GM18873 (cell line): Measurements from ENCODE around the gene EHBP1L1.

Source experiments
- ATAC-seq: cut with Tn5 transposase; IDR thresholded peaks from one replicate; pipeline ENCODE4 v1.9.1; 2021; ENCODE audit warnings: mild to moderate bottlenecking, moderate library complexity, moderate number of reproducible peaks; ENCODE audit not compliant: unreplicated experiment, low FRiP score

Gene EHBP1L1

DNA sequence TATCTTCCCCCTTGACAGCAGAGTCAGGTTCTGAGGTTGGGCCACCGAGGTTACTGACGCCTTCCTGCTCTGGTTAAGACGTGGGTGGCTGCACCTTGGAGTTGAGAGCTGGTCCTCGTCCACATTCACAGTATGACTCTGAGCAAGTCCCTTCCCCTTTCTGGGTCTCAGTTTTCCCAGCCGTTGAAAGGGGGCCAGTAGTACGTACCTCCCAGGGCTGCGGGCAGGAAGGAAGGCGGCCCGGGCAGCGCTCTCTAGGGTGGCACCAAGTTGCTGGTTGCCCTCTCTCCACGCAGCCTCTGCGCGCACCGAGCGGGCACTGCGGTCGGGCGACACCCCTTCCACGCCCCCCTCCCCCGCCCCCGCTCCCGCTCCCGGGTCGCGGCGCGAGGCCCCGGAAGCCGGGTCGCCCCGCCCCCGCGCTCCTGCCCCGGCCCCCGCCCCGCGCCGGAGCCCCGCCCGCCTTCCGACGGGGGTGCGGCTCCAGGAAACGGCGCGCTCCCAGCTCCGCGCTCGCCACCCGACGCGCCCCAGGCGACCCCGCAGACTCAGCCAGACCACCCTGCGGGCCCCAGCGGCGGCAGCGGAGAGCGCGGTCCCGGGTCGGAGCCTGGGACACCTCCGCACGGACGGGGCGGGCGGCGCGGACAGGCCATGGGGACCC lies at the start of gene EHBP1L1:
EHBP1L1 (plus strand) TSS at position 486 of the 664 bp plus-strand sequence. CDS start 250 bp downstream, outside the sequence.
- ATAC-seq = no peak

DNA sequence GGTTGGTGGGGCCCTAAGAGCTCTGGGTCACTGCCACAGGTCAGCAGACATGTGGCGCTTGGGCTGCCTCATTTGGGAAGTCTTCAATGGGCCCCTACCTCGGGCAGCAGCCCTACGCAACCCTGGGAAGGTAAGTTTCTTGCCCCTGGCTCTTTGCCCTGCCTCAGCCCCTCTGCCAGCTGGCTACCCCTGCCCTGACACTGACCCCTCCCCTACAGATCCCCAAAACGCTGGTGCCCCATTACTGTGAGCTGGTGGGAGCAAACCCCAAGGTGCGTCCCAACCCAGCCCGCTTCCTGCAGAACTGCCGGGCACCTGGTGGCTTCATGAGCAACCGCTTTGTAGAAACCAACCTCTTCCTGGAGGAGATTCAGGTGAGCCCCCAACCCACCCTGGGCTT lies 49.1 kb upstream of the EHBP1L1 start:
- no peak for ATAC-seq

DNA sequence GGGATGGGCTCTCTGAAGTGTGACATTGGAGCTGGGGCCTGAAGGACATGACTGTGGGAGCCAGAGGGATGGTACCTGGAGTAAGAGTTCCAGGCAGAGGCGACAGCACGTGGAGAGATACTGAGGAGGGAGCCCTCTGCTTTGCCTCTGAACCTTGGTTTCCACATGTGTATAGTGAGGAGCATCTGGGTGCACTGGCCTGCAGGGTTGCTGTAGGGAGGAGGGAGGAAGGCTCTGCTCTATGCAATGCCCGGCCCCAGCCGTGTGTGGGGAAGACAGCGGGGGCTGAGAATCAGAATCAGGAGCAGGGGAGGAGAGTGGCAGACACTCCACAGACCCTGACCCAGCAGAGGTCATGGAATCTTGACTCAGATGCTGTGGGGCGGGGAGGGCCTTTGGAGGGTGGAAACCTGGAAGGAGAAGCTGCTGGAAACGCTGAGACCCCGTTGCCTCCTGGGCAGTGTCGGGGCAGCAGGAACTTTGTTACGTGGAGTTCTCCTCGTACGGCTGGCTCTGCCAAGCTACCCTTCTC lies 47.0 kb upstream of the EHBP1L1 start:
- ATAC-seq = no peak

DNA sequence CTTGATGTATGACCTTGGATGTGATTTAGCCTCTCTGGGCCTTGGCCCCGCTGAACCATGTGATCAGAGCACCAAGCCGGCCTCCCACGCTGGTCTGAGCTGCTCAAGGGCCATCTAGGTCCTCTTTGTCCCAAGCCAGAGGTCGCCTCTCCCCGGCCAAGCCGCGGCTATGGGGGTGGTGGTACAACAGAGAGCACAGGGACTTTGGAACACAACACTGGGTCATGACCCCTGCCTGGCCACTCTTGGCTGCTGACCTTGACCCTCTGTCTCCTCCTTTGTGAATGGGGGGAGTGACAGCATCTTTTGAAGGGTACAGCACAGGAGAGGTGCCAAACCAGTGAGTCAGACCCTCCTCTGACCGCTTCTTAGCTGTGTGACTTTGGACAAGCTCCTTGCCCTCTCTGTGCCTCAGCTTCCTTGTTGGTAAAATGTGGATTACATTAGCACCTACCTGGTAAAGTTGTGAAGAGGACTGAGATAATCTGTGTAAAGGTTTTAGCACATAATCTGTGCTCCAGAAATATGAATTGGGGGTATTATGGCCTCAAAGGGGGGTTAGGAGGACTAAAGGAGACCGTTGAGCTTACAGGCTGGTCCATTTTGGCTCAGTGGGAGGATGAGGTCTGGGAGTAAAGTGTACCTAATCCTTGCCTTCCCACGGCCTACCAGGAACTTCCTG lies 46.2 kb upstream of the EHBP1L1 start:
- no peak for ATAC-seq

DNA sequence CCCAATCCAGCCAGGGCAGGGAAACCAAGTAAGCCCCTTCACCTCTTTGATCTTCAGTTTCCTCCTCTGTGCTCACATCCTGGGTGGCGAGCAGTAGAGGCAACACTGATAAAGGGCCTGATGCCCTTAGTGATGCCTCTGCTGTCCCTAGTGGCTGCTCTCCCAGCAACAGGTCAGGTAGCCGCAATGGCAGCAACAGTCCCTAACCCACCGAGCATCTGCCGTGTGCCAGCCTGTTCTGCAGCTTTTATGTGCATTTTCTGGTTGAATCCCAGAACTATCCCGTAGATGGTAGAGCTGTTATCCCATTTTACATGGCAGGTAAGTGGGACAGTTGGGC lies 45.7 kb upstream of the EHBP1L1 start:
- ATAC-seq = no peak

DNA sequence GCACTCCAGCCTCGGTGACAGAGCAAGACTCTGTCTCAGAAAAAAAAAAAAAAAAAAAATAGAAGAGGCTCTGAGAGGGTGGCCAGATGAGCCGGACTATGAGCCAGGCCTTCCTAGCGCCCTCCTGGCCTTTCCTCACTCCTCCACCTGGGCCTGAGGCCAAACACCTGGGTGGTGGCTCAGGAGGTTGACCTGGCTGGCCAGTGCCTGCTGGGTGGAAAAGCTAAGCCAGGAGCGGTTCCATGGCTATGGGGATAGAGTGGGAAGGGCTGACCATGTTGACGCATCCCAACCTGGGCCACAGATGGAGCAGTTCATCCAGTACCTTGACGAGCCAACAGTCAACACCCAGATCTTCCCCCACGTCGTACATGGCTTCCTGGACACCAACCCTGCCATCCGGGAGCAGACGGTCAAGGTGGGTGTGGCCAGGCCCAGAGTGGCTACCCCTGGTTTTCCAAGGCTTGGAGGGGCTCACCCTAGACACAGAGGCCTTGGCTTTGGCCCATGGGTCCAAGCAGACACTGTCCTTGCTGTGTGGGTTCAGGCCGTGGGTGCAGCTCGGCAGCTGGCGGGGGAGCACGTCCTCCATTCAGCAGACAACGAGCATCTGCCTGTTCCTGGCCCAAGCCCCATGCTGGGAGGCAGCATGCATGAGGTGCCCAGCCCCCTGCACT lies 43.3 kb upstream of the EHBP1L1 start:
- no peak for ATAC-seq

DNA sequence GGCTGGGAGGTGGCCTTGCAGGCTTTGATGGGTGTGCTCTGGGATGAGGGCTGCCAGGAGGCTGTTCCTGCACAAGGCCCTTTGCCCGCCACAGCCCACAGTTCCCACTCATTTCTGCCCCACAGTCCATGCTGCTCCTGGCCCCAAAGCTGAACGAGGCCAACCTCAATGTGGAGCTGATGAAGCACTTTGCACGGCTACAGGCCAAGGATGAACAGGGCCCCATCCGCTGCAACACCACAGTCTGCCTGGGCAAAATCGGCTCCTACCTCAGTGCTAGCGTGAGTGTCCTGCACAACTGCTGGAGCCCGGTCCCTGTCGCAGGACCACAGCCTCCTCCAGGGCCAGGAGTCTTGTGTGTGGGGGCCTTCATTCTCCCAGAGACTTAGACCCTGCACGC lies 40.8 kb upstream of the EHBP1L1 start:
- no peak for ATAC-seq

DNA sequence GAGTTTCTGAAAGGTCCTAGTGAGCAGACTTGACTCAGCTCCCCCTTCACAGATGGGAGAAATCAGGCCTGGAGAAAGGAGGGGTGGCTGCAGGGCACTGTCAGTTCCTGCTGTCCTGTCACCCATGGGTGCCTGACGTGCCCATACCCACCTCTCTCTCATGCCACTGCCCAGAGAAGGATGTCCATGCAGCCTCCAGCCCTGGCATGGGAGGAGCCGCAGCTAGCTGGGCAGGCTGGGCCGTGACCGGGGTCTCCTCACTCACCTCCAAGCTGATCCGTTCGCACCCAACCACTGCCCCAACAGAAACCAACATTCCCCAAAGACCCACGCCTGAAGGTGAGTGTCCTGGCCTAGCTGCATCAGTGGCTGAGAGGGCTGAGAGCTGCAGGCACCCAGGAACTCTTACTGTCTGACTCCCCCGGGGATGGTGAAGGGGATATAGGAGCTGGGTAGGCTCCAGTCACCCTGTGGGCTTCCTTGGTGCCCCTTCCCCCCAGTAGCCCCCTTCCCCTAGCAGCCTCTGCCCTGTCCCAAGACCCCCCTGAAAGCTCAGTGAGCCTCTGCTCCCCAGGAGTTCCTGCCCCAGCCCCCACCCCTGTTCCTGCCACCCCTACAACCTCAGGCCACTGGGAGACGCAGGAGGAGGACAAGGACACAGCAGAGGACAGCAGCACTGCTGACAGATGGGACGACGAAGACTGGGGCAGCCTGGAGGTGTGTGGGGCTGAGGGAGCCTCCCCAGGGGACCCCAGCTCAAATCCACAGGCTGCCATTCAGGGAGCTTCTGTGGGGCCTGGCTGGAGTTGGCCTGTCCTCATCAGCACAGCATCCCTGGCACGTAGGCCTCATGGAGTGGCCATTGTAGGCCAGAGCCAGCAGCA lies 39.2 kb upstream of the EHBP1L1 start:
- ATAC-seq = no peak

DNA sequence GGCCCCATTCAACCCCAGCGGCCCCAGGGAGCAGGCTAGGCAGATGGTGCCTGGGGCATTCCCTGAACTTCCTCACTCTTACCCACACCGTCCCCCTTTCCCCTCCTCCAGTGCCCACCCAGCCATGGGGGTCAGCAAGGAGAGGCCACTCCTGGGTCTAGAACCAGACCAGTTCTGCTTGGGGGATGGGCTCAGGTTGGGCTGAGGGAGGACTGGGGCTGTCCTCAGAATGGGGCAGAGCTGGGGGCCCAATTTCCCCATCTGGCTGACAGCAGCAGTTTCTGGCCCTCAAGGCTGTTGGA lies 38.6 kb upstream of the EHBP1L1 start:
- ATAC-seq = no peak

DNA sequence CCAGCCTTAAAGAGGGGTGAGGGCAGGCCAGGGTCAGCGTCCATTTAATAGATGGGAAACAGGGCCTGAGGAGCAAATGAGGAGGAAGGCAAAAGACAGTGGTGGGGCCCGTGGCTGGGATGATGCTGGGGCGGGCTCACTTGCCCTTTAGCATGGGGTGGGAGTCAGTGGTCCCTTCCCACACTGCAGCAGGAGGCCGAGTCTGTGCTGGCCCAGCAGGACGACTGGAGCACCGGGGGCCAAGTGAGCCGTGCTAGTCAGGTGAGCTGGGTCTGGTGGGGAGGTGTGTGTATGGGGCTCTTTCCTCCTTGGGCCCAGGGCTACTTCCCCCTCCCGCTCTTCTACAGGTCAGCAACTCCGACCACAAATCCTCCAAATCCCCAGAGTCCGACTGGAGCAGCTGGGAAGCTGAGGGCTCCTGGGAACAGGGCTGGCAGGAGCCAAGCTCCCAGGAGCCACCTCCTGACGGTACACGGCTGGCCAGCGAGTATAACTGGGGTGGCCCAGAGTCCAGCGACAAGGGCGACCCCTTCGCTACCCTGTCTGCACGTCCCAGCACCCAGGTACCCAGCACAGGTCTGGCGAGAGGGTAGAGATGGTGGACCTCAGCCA lies 38.1 kb upstream of the EHBP1L1 start:
- no peak for ATAC-seq

DNA sequence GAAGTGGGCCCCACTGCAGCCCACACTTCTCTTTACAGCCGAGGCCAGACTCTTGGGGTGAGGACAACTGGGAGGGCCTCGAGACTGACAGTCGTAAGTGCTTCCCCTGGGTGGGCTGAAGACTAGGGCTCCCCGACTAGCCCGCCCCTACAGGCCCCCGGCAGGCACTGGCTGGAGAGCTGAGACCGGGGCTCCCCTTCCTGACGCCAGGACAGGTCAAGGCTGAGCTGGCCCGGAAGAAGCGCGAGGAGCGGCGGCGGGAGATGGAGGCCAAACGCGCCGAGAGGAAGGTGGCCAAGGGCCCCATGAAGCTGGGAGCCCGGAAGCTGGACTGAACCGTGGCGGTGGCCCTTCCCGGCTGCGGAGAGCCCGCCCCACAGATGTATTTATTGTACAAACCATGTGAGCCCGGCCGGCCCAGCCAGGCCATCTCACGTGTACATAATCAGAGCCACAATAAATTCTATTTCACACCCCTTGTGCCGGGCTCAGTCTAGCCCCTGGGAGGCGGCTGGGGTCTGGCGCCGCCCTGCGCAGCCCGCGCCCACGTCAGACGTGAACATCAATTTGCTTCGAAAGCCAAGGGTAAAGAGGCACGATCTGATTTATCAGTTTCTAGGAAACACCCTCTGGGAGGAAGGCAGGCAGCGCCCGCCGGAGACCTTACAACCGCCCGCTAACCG lies 37.5 kb upstream of the EHBP1L1 start:
- ATAC-seq = no peak

DNA sequence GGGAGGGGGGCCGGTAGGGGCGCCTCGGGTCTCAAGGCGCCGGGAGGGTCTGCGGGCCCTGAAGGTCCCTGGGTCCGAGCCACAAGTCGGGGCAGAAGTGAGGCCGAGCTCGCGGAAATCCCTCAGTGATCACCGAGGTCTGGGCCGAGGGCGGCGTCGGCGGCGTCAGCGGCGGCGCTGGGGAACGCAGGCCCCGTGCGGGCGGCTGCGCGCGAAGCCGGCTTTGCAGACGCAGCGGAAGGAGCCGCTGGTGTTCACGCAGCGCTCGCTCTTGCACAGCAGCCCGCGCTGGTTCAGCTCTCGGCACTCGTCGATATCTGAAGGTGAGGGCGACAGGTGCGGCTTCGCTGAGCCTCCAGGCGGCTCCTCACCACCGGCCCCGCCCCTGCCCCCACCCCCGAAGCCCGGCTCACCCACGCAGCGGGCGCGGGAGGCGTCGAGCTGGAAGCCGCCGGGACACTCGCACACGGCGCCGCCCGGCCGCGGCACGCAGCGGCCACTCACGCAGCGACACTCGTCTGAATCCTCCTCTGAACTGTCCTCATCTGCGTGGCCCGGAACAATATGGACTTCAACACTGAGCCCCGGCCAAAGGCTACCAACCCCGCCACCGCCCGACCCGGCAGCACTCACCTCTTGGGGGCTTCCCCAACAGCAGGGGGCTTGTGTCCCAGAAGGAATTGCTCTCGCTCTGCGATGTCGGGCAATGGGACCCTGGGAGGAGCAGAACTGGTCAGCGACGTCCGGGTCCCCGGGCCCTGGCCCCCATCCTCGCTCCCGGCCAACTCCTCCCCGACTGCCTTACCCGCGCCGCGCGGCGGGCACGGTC lies 36.7 kb upstream of the EHBP1L1 start:
- ATAC-seq = no peak

DNA sequence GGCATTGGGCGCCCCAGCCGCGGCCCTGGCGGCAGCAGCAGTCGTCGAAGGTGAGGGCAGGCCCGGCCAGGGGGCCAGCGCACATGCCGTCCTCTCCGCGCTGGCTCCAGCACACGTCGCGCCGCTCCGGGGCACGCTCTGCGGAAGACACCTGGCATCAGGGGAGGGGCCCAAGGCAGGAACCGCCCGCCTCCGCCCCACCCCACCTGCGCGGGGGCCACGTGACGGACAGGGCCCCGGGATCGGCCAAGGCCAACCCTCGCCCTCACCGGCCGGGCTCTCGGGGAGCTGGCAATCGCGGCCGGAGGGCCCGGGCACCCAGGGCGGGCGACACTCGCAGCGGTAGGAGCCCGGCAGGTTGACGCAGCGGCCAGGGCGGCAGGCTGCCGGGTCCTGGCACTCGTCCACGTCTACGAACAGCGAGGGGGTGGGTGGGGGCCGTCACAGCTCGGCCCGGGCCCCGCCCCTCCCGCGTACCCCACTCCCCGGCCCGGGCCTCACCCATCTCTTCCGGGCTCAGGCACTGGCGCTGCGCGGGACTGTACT lies 36.0 kb upstream of the EHBP1L1 start:
- ATAC-seq = no peak

DNA sequence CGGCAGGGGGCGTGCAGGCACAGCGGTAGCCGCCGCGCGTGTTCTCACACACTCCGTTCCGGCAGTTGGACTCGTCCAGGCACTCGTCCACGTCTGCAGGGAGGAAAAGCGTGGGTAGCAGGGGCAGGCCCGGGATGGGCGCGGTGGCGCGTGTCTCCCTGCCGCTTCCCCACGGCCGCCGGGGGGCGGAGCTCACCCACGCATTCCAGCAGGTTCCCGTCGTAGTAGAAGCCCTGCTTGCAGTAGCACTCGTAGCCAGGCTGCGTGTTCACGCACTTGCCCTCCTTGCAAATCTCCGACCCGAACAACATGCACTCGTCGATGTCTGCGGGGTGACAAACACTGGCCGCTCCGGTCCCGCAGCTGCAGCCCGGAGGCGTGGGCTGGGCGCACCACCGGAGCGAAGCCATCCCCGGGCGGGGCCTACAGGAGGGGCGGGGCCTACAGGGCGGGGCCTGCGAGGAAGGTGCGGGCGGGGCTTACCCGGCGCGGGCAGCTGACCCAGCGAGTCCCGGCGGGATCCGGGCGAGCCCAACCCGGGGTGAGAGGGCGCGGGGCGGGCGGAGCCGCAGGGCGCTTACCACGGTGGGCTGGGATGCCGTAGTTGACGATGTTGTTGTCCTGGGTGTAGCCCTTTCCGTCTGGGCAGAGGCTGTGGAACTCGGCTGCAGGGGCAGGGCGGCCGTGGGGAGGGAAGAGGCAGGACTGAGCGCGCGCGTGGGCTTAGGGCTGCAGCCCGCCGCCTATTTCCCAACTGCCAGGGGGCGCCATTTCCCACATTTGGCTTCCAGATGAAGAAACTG lies 35.4 kb upstream of the EHBP1L1 start:
- ATAC-seq = peak; percentile 37

DNA sequence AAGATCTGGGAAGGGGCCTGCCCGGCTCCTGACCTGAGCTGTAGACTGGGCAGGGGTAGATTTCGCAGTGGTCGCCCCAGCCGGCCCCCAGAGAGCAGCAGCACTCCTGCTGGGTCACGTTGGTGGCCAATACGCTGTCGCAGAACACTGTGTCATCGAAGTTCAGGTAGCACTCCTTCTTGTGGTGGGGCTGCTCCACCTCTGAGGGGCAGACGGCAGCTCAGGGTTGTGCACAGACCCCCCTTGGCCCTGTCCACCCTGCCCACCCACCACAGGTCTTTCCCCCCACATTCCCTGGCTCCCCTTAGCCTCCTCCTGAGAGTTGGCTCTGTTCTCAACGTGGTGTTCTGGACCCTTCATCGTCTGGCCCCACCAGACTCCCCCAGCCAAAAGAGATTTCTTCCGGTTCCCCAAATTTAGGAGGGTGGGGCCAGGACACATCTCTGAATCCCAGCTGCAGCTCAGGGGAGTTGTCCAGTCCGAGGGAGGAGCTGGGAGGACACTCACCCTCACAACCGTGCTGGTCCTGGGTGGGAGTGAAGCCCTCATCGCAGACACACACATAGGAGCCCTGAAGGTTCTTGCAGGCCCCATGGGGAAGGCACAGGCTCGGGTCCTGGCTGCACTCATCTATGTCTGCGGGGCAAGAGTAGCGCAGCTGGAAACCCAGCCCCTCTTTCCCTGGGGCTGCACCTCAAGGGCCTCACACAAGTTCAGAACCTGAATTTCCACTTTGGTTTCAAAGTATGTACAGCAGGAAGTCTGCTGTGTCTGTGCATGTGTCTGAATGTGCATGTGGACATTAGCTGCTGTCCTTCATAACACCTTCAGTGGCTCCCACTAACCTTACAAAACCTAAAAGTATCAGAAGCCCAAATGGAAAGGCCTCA lies 34.5 kb upstream of the EHBP1L1 start:
- no peak for ATAC-seq

DNA sequence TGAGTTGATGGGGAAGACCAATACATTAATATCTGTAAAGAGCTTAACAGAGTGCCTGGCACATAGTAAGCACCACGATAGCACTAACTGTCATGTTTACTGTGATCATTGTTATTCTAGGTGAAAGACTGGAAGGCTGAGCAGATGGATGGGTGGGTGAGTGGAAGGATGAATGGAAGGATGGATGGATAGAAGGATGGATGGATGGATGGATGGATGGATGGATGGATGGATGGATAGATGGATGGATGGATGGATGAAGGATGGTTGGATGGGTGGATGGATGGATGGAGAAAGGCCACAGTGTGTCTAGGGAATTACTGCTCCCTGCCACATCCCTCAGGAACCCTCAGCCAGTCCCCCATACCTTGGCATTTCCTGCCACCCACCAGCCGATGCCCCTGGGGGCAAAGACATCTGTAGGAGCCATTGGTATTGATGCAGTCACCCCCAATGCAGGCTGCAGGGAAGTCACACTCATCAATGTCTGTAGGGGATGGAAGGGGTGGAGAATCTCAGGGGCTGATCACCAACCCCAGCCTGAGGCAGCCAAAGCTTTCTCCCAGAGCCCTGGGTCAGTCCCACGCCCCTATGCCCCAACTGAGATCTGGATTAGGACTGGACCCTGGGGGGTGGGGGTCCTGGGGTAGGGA lies 33.0 kb upstream of the EHBP1L1 start:
- no peak for ATAC-seq

DNA sequence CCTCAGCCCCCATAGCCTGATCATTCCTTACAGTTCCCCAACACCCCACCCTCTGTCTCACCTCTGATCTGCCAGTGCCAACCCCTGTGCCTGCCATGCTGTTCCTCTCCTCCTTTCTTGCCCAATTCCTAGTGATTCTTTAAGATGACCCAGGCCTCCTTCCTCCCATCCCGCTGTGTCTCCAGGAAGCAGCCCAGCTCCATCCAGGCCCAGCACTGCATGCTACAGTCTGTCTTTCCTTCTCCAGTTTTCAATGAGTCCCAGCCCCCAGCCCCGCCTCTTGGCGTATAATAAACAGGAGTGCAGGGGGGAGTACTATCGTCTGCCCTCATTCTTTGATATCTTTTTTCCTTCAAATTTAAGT lies 30.0 kb upstream of the EHBP1L1 start:
- no peak for ATAC-seq
